GM10847 (cell line): ENCODE measurements around the gene COL8A2.

ENCODE experiments used
- POLR2A ChIP-seq: IDR thresholded peaks from 2 replicates; pipeline ENCODE4 v1.6.1; 2011; ENCODE audit not compliant: insufficient read length; ENCODE audit errors: extremely low read depth

COL8A2 gene

DNA sequence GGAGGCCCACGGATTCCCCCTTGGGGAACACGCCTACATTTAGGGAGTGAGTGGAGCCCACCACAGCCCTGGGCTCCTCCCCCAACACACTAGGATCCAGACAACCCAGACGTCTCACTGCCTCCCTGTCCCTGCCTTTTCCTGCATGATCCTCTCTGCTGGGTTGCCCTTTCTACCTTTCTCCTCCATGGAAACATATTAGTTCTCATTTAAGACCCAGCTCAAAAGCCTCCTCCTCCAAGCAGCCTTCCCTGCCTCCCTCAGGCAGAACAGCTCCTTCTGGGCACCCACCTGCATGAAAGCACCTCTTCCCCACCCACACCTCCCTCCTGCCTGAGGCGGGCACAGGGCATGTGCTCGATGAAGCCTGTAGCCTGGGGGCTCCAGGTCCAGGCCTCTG, 10.7 kb downstream of the COL8A2 start:
- no peak for TF ChIP-seq POLR2A

DNA sequence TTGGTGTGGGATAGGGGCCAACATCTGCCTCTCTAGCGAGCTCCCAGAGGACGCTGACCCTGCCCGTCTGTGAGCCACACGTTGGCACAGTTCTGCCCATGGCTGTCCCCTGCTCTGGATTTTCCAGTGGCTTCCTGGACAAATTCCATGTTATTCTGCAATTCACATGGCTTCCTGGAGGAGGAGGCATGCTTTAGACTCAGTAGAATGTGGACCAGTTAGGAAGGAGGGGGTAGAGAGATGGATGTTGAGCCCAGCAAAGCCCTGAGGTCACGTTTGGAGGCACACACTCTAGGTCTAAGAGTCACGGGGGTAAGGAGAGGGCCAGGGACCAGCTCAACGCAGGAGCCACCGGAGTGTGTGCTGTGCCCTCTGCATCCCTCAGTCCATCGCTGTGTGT, 12.2 kb downstream of the COL8A2 start:
- TF ChIP-seq POLR2A, result no peak

DNA sequence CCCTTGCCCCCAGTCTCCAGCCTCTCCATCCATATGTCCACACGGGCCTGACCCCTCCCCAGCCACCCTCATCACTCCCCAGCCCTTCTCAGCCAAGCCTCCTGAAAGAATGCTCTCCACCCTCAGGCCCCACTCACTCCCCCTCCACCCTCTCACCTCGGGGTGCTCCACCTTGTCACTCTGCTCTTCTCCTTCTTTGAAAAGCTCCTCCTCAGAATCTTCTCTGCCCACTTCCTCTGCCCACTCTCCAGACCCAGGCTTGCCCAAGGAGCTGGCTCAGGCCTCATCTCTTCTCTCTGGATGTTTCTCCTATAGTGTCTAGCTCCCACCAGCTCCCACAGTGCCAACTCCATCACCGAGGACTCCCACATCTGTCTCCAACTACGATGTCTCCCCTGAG, 13.9 kb downstream of the COL8A2 start:
- no peak for TF ChIP-seq POLR2A

DNA sequence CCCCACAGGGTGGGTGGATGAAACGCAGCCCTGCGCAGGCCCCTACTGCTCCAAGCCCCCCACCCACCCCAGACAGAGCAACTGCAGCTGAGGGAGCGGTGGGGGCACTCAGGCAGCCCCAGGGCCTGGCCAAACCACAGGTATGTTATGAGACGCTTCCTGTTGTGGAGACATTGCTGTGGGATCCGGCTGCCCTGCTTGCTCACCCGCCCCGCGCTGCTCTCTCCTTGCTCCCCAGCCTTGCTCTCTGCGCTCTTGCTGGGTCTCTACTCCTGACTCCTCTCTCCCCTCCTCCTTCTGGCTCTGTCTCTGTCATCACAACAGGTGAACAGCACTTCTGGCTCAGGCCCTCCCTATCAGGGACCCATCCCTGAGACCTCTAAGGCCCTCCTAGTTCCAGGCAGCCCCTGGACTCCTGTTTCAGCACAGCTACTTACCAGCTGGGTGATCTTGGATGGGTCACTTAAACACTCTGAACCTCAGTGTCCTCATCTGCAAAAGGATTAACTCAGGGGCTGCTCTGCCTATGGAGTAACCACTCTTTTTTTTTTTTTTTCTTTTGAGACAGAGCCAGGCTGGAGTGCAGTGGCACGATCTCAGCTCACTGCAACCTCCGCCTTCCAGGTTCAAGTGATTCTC, 15.9 kb downstream of the COL8A2 start:
- no peak for TF ChIP-seq POLR2A

DNA sequence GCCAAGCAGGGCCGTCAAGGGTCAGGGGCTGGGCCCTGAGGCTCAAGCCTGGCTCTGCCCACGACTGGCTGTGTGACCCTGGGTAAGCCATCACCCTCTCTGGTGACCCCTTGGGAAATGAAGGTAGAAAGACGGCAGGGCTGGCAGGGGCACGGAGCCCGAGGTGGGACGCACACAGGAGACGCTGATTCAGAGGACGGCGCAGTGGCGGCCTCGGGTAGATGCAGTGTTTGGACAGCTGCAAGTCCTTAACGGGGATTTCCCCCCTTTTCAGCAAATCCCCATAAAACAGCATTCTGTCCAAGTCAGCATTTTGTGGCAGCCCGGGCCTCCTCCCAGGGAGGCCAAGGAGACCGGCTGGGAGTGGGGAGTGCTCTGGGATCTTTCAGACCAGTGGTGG, 16.7 kb downstream of the COL8A2 start:
- no peak for TF ChIP-seq POLR2A

DNA sequence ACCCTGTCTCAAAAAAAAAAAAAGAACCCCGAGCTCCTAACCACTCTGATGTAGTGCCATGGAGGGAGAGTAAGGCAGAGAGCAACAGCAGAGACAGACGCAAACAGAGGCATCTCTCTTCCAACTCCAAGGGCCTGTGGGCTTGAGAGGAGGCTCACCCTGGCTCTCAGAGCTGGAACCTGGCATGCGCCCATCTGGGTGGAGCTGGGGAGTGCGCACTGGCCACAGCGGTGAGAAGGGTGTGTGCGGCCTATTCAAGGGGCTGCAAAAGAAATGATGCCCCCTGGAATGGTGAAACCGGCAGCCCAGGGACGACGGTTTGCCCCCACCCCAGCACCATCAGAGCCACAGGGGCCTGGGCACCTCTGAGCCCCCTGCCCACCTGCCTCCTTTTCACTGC, 17.6 kb downstream of the COL8A2 start:
- no peak for TF ChIP-seq POLR2A

DNA sequence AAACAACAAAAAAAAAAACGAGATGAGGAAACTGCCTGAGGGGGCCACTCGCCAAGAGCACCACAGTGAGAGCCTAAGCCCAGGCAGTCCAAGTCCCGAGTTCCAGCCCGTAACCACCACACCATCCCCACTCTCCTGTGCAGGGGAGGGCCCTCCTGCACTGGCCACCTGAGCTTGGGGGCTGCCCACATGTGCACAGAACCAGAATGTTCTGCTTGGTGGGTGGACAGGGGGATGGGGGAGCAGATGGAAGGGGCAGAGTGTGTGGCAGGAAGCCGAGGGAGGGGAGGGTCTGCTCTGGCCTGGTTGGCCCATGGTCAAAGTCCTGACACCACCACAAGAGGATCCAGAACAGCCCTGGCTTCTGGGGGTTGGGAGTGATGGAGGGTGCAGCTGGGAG, 18.8 kb downstream of the COL8A2 start:
- TF ChIP-seq POLR2A, result no peak

DNA sequence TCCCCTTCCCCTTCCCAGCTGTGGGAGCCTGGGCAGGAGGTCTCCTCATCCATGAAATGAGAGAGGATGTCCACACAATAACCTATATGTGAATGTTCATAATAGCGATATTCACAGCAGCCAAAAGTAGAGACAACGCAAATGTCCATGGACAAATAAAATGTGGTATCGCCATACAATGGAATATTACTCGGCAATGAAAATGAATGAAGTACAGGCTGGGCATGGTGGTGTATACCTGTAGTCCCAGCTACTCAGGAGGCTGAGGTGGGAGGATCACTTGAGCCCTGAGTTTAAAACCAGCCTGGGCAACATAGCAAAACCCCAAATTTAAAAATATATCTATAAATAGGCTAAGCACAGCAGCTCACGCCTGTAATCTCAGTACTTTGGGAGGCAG, 23.5 kb downstream of the COL8A2 start:
- TF ChIP-seq POLR2A, result no peak

DNA sequence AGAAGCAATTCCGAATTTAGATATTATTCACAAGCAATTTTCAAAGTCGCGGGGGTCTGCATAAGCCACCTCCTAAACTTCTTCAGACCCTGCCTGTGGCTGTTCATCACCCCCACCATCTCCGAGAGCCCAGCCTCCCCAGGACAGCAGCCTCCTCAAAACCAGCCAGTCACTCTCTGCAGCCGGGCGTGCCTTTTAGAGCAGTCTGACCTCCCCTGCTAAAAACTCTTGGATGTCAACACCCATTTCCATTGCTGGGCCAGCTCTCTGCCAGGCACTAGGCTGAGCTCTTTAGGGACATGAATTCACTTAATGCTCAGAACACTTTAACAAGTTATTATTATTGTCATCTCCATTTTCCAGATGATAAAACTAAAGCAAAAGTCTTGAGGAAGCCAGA, 24.6 kb downstream of the COL8A2 start:
- no peak for TF ChIP-seq POLR2A

DNA sequence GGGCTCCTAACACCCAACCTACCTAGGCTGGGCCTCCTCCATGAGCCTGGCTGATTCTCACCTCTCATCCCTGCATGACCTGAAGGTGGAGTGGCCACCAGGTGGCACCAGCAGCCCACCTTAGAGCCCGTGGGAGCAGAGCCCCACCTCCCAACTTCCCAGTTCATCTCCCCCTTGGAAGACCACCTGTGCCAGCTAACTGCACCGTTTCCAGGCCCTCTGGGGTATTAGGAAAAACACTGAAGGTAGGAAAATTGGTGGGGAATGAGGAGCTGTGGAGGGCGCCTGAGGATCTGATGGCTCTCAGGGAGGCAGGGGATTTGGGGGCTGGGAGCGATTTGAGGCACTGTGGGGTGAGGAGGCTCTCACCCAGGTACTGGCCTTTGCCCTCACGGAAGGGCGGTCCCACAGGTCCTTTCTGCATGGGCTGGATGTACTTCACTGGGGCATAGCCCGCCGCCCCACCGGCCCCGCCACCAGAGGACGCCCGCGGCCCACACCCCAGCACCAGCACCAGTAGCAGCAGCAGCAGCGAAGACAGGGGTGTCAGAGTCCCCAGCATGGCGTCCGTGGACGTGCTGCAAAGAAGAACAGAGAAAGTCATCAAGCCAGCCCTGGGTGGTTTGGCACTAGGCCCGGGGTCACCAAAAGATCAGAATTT, 25.2 kb downstream of the COL8A2 start:
- no peak for TF ChIP-seq POLR2A

DNA sequence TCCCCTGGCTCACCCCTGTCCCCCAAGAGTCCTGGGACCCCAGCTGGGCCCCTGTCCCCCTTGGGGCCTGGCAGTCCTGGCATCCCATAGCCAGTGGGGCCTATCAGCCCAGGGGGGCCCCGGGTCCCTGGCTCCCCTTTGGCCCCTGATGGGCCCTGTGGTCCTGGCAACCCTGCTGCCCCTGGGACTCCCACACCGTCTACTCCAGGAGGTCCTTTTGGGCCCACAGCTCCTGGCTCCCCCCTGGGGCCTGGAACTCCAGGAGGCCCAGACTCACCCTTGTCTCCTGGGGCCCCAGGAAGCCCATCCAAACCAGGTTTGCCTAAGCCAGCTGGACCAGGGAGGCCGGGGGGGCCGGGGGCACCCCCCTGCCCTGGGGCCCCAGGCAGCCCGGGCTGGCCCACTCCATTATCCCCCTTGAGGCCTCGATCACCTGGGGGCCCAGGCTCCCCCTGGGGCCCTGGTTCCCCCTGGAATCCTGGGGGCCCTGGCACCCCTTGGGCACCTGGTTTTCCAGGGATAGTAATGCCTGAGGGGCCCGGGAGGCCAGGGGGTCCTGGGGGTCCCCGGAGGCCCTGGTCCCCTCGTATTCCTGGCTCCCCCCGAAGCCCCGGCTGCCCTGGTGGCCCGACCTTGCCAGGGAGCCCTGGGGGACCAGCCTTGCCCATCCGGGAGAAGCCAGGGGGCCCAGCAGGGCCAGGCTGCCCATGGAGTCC, 26.2 kb downstream of the COL8A2 start:
- TF ChIP-seq POLR2A, result no peak

DNA sequence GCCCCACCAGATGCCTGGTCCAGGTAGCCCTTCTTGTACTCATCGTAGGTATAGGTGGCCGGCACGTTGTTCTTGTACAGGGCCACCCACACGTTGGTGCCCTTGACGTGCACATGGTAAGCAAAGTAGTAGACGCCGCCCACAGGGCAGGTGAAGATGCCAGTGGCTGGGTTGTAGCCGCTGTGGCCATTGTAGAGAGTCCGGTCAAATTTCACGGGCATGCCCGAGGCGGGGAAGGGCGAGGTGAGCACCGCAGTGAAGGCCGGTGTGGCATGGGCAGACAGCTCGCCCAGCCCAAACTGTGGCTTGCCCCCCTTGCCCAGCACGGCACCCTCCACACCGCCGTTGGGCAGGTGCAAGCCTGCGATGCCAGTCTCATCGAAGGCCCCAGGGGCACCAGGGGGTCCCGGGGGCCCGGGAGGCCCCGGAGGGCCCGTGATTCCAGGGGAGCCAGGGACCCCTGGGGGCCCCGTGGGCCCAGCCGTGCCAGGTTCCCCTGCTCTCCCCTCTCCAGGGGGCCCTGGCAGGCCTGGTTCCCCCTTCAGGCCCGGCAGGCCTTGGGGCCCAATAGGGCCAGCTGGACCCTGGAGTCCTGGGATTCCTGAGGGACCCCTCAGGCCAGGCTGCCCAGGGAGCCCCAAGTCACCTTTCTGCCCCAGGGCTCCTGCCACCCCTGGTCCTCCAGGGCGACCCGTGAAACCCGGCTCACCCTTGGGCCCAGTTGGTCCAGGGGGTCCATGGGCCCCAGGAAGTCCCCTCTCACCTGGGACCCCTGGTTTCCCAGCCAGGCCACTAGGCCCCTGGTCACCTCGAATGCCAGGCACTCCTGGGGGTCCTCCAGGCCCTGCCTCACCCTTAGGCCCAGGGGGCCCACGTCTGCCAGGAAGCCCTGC, 27.1 kb downstream of the COL8A2 start:
- TF ChIP-seq POLR2A, result no peak

DNA sequence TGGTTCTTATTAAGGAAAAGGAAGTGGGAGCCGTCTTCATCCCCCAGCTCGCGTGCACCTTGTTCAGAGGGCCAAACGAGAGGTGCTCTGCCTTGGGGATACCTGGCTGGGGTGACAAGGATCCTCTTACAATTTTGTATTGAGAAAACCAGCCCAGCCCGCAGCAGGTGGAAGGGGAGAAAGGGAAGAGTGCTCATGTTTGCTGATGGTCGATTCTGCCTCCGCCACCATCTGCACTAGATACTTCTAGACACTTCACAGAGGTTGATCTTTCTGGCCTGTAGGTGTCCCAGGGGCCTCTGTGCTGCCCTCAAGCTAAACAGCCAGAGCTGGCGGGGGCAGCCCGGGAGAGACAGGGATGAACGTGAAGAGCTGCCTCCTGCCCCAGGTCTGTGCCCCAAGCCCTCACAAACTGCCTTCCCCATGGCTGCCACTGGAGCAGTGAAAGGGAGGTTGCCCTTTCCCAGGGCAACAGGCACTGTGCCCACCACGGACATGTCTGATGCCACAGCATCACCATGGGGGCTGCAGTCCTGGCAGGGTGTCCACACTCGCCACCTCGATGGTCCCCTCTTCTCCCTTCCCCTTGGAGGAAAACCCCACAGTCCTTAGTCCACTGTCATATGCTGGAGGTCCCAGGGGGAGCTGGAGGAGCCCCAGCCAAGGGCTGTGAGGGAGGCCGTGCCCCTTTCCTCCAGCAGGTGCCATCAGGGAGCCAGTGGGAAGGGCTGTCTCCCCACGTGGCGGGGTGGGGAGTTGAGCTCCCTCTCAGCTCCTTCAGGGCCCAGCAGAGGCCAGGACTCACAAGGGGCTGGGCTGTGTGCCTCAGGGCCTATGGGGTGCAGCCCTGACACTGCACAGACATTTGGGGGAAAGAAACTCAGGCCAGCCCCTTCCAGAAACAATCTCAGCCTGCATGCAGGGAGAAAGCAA, 28.3 kb downstream of the COL8A2 start:
- no peak for TF ChIP-seq POLR2A

DNA sequence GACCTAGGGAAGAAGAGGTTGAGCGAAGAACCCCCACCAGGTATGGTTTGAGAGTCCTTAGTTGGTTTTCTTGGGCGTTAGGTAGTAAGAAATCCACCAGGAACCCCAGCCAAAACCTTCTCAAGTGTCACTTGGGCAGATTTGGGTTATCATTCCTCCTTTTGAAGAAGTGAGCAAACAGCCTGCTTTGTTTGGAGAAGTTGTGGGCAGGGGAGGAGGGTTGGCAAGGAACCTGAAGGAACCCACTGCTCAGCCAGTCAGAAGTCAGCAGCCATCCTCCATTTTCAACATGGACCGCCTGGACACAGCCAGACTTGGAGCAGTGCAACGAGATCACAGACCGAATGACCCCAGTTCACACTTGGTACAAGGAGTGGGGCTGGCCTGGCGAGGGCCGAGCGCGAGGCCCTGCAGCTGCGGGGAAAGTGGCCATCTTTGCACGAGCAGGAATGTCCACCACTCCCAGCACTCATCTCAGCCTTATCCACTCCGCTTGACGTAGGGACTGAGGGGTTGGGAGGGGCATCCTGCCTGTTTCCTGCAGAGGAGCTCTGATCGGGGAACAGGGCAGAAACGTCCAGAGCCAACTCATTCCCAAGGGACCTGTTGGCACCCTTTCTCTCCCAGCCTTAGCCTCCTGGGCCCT, 29.1 kb downstream of the COL8A2 start:
- no peak for TF ChIP-seq POLR2A

DNA sequence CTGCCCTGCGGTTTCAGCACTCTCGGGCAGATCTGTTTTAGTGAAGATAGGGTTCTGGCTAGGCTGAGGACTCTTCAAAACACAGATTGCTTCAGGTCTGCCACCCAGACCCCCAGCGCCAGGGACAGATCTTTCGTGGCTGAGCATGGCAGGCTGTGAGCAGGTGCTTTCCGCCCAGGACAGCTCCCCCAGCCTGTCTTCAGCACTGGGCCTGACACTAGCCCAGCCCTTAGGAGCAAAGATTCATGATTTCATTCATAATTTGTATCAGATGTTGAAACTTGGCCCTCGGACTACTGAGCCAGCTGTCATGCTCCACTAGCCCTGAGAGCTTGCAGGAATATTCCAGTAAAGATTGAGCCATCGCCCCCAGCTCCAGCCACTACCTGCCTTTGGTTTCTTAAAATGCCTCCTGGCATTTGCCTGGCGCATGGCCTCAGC, 30.4 kb downstream of the COL8A2 start:
- TF ChIP-seq POLR2A, result no peak
